GM19324 (cell line): ENCODE results near the gene CADPS.

Experiments
- ATAC-seq: cut with Tn5 transposase; IDR thresholded peaks from one replicate; pipeline ENCODE4 v1.9.1; 2021; ENCODE audit warnings: mild to moderate bottlenecking, moderate library complexity; ENCODE audit not compliant: unreplicated experiment, low FRiP score

The CADPS gene

GRCh38 chr3:62655056-62655690 is 220.0 kb downstream of the CADPS start:
- ATAC-seq = no peak

- ATAC-seq = no peak
These were observed 221.4 kb downstream of the CADPS start for GRCh38 chr3:62653796-62654195.

- ATAC-seq = no peak
These were observed 227.5 kb downstream of the CADPS start for GRCh38 chr3:62647711-62648110.

- ATAC-seq = no peak
These were observed 230.7 kb downstream of the CADPS start for GRCh38 chr3:62644493-62644892.

GRCh38 chr3:62638316-62638715 is 236.9 kb downstream of the CADPS start:
- no peak for ATAC-seq

GRCh38 chr3:62636235-62636826 is 238.9 kb downstream of the CADPS start:
- no peak for ATAC-seq

GRCh38 chr3:62632510-62633294 is 242.5 kb downstream of the CADPS start:
- no peak for ATAC-seq

GRCh38 chr3:62631488-62631887 is 243.7 kb downstream of the CADPS start:
- no peak for ATAC-seq

GRCh38 chr3:62630664-62631063 is 244.6 kb downstream of the CADPS start:
- ATAC-seq = no peak

- no peak for ATAC-seq
These were observed 249.9 kb downstream of the CADPS start for GRCh38 chr3:62625268-62625667.

GRCh38 chr3:62624185-62624584 is 251.0 kb downstream of the CADPS start:
- no peak for ATAC-seq

- no peak for ATAC-seq
These were observed 252.6 kb downstream of the CADPS start for GRCh38 chr3:62622553-62623174.

GRCh38 chr3:62621925-62622324 is 253.3 kb downstream of the CADPS start:
- no peak for ATAC-seq

- no peak for ATAC-seq
These were observed 254.0 kb downstream of the CADPS start for GRCh38 chr3:62621176-62621575.

GRCh38 chr3:62615258-62615849 is 259.9 kb downstream of the CADPS start:
- ATAC-seq = no peak

- no peak for ATAC-seq
These were observed 260.7 kb downstream of the CADPS start for GRCh38 chr3:62614527-62614926.

- ATAC-seq = no peak
These were observed 263.5 kb downstream of the CADPS start for GRCh38 chr3:62611541-62612240.

GRCh38 chr3:62607287-62608029 is 267.8 kb downstream of the CADPS start:
- ATAC-seq = no peak

- no peak for ATAC-seq
These were observed 269.7 kb downstream of the CADPS start for GRCh38 chr3:62605413-62606068.
